ENCODE results near the gene FBXO34.

- no peak for TF ChIP-seq ZFP30 (CRISPR knock-in tag; IDR thresholded peaks at IDR 0.05)
- no peak for TF ChIP-seq ESRRG (CRISPR knock-in tag; IDR thresholded peaks at IDR 0.05)
- TF ChIP-seq SNAI2 (CRISPR knock-in tag; IDR thresholded peaks at IDR 0.05), result no peak
- no peak for TF ChIP-seq ZFP3 (CRISPR knock-in tag; IDR thresholded peaks at IDR 0.05)
- TF ChIP-seq ZNF8 (CRISPR knock-in tag; IDR thresholded peaks at IDR 0.05), result no peak
- no peak for TF ChIP-seq RARB (CRISPR knock-in tag; IDR thresholded peaks at IDR 0.05)
- TF ChIP-seq, protein P1, sequence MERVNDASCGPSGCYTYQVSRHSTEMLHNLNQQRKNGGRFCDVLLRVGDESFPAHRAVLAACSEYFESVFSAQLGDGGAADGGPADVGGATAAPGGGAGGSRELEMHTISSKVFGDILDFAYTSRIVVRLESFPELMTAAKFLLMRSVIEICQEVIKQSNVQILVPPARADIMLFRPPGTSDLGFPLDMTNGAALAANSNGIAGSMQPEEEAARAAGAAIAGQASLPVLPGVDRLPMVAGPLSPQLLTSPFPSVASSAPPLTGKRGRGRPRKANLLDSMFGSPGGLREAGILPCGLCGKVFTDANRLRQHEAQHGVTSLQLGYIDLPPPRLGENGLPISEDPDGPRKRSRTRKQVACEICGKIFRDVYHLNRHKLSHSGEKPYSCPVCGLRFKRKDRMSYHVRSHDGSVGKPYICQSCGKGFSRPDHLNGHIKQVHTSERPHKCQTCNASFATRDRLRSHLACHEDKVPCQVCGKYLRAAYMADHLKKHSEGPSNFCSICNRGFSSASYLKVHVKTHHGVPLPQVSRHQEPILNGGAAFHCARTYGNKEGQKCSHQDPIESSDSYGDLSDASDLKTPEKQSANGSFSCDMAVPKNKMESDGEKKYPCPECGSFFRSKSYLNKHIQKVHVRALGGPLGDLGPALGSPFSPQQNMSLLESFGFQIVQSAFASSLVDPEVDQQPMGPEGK (CRISPR knock-in tag; IDR thresholded peaks at IDR 0.05; ENCODE audit: borderline replicate concordance), result no peak
- TF ChIP-seq ZC3H10 (CRISPR knock-in tag; IDR thresholded peaks at IDR 0.05), result no peak
- no peak for TF ChIP-seq OSR1 (CRISPR knock-in tag; IDR thresholded peaks at IDR 0.05)
- no peak for TF ChIP-seq ISL1 (CRISPR knock-in tag; IDR thresholded peaks at IDR 0.05)
- TF ChIP-seq BACH2 (CRISPR knock-in tag; IDR thresholded peaks at IDR 0.05; ENCODE audit: borderline replicate concordance), result no peak
- no peak for TF ChIP-seq CSDC2 (CRISPR knock-in tag; IDR thresholded peaks at IDR 0.05)
- TF ChIP-seq TSHZ2 (CRISPR knock-in tag; IDR thresholded peaks at IDR 0.05), result no peak
These were observed 27.2 kb downstream of the FBXO34 start for GRCh38 chr14:55298500-55298822.
